ENCODE results near the gene BOD1.

The BOD1 gene

DNA sequence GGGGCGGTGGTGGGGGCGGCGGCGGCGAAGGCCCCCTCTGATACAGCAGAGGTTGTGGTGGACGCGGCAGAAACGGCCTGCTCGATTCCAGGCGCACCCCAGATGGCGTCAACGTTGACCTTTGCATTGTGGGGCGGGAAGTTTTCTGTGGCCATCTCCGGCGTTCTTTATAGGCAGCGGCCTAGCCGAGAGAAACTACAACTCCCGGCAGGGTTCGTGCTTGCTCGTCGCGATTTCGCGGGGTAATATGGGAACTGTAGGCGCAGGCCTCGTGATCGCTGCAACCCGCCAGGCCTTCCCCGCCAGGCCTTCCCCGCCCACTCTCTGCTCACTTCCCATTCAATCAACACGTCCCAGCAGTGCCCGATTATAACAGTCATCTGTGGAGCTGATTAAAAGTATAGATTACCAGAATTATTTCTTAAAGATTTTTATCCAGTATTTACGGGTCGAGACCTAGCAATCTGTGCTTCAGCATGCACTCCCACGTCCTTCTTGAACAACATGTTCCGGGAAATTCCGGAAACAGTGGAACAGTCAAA lies at the start of gene BOD1:
TSS of gene BOD1 (minus strand) at position 74 of the 542 bp plus-strand sequence. CDS start 214 bp downstream, outside the sequence.
- peak; percentile 91 for DNase-seq

DNA sequence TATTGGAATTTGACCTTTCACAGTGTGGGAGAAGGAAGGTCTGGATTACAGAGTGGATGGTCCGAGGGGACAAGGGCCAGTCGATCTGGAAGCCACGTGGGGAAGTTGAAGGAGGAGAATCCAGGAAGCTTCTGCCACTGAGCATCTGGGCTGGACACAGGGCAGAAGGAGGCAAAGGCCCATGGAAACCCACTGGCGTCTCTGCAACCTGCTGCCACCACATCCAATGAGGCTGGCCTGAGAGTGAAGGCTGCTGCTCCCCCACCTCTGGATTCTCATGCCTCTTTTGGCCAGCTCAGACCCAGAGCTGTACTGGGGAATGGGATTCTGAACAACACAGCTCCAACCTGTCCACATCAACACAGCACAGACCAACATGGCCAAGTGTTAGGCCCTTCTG lies 48.9 kb upstream of the BOD1 start:
- DNase-seq = no peak

DNA sequence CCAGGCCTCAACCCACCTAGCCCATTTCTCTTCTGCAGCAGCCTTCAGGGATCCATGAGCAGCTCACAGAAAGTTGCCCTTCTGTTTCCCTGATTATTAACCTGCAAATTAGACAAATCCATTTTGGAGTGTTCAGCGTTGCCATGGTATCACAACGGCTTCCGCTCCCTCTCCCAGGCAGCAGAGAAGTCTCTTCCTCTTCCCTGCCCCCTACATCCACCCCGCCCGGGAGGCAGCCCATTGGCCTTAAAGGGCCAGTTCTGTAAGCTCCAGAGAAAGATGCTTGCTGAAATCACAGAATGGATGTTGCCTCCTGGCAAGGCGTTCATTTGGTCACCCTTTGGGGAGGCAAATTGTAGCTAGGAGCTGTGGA lies 47.7 kb upstream of the BOD1 start:
- DNase-seq = no peak

DNA sequence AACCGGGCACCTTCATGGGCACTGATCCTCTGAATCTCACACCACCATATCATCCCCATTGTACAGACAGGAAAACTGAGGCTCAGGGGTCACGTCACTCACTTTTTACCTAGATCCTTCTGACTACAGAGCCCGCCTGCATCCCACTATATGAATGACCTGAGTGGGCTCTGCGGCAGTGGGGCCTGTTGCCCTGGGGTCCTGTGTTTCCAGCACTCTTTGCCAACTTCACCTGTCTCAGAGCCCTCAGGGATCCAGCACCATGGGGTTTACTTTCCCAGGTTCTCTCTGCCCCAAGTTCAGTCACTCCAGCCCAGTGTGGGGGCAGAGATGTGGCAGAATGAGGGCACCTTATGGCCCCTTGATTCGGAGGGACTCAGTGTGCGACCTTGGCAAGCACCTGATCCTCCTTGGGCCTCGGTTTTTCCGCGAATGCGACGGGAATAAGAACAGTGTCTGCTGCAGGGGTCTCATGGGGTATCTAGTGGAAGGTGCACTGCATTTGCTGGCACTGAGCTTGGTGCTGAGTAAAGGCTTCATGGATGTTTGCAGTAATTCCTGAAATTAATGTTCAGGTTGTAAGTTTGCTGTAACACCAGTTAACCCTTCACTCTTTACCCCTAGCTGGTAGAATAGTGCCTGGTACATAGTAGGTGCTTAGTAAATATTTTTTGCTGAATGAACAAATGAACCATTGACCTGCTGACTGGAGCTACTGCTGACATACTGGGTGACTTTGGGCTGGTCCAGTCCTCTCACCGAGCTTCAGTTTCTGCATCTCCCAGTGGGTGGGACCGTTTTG lies 47.1 kb upstream of the BOD1 start:
- DNase-seq = no peak

DNA sequence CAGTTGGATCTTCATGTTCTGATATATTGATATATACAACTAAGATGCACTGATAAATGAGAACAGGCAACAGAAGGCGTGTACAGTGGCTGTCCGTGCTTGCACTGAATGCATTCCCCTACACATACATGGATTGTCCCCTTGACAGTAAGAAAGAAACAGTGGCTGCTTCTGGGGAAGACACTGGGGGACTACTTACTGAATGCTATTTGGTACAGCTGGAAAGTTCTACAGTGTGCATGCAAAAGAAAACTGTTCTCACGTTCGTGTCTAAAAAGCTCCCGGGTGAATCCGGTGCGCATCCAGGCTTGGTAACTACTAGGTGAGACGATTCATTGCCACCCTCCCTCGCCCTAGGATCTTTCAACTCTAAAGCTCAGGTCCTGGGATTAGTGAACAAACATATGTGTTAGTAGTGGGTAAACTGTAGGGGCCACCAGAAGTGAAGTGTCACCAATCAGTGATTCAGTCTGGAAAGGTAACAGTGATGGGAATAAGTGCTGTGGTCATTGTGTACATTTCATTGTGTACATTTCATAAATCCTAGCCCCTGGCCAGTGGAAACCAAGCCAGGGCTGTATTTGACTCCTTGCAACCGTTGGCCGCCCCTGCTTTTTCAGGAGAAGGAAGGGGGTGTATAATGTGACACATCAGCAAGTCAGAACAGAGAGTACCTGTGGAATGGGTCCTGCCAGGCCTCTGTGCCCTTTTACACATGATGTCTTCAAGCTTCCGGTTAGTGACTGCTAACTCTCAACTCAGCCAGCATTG lies 46.3 kb upstream of the BOD1 start:
- DNase-seq = no peak

DNA sequence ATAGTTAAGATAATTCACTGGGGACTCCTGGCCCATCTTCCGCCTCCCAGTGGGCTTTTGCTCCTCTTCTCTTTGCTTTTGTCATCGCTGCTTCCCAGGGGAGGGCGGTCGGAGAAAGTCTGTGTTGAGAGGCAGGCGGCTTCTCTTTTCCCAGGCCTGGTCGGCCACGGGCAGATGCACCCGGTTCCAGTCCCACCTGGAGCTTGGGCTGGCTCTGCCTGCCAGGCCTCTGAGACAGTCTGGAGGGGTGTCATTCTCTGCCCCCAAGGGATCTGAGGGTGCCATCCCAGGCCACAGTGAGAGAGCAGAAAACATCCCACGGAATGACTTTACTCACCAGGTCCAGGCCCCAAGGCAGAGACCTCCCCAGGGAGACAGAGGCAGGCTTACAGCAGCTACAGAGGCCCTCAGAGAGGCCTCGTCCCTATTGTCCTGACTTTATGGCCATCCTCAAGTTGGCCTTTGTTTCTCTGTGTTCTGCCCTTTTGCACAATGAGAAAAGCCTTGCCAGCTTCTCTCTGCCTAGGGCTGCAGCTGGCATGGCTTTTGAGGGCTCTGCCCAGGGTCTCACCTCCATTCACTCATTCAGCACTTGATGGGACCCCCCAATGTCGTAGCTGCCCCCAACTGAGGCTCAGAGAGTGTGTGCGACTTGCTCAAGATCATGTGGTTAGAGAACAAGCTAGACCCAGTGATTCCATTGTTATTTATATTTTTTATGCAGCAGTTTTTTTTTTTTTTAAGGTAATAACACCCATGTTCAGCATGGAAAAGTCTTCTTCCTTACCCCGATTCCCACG lies 44.2 kb upstream of the BOD1 start:
- DNase-seq = no peak

DNA sequence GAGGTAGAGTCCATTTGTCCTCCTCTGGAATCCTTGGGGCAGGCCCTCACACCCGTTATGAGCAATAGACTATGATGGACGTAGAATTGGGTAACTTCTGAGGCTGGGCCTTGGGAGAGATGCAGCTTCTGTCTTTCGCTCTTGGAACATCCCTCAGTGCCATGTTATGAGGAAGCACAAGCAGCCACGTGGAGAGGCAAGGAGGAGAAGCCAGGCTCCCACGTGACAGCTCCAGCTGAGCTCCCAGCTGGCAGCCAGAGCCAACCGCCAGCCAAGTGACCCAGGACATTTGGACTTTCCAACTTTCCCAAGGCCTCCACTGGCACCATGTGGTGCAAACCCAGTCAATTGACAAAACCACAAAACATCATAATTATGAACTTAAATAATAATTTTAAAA lies 43.0 kb upstream of the BOD1 start:
- DNase-seq = no peak

DNA sequence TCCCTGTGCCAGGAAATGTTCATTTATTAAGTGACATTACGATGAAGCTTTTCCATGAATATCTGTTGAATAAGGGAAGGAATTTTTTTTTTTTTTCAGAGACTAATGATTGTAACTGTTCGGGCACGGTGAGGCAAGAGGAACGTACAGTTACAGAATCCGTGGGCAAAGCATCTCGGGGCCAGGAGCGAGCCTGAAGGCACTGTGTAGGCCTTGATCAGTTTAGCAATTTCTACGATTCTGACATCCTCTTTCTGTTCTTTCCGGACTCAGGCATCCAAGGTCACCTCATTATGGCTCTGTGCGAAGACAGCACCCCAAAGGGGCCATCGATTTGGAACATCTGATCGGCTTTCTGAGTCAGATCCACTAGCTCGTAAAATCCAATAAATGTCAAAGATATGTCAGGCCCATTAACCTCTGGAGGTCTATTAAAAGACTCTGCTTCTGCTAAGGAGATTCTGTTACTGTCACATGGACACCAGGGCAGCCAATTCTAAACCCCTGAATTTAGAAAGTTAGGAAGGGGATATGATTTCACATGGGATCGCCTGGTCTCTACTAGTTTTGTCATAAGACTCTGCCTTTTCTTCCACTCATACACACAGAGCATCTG lies 41.4 kb upstream of the BOD1 start:
- no peak for DNase-seq

DNA sequence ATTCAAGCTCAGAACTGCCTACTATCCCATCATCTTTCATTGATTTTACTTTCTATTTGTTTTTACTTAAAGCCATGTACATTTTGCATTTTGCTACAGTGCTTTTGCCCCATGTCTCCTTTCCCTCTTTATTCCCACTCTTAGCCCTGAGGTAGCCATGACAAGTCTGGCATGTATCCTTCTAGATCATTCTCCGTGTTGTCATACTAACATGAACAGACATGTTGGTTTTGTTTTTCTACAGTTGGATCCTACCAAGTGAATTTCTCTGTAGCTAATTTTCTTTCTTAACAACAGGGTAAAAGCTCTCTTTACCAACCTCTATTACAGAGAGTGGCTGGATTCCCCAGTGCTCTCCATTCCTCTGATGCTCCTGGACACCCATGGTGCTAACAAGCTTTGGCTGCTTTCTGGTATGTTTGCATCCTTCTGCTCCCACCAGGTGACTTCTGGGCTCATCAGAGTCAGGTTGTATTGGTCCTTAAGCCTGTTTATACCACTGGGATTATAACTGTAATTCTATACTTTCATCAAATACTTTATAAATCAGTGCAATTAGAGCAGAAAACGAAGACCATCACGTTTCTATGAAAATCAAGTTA lies 38.8 kb upstream of the BOD1 start:
- no peak for DNase-seq

DNA sequence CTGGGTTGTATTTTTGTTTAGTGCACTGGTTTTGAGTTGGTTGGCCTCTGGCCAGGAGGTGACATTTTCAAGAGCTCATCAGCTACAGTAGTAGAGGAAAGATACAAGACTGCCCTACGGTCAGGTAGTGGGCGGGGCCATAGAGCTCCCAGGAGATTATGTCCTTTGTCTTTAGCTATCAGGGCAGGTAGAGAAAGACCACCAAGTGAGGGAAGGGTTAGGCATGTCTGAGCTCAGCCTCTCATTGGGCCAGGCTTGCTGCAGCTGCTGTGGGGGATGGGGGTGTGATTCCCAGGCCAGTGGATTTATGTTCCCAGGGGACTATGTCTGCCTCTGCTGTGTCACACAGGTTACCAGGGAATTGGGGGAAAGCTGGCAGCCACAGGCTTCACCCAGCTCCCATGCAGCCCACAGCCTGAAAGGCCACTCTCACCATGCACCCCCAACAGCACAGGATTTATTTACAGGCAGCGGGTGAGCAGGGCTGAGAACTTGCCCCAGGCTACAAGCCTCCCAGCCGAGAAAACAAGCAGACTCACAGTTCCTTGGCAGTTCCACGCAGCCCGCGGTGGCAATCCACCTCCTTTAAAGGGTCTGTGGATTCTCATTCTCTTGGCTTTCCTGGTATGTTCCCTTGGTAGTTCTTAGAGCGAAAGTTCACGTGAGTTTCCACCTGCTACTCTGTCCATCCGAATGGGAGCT lies 37.5 kb upstream of the BOD1 start:
- DNase-seq = no peak

DNA sequence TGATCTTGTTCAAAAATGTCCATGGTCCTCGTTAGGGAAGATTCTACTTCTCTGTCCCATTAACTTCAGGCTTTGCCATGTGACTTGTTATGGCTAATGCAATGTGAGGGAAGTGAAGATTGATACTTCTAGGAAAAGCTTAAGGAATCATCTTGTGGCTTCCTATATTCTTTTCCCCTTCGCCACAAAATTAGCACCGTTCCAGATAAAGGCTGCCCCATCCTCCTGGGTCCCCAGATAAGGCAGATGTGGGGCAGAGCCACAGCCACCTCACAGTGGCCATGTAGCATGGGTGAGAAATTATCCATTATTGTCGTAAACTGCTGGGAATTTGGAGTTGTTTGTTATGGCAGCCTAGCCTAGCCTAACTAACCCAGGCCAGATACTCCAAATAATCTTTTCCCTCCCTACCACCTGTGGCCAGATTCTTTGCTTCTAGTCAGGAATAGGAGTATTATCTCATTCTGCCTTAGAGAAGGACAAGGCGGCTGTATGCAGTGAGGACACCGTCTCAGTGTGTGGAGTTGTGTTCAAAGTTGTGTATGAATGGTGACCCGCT lies 31.9 kb upstream of the BOD1 start:
- DNase-seq = no peak

DNA sequence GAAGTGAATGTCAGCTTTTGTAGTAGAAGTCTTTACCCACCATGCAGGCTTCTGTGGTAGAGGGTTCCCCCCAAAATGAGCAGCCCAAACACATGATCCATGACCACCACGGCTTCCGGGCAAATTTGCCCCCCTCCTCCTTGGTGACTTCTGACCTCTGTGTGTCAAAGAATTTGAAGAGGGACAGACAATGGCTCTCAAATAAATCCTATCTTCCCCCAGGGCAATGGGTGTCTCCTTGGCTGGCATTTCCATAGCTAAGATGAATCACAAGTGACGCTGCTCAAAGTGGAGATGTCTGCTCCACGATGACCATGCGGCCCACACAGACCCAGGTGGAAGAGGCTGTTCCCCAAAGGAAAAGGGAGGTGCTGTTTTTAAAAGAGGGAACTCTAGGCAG lies 30.2 kb upstream of the BOD1 start:
- DNase-seq = no peak

DNA sequence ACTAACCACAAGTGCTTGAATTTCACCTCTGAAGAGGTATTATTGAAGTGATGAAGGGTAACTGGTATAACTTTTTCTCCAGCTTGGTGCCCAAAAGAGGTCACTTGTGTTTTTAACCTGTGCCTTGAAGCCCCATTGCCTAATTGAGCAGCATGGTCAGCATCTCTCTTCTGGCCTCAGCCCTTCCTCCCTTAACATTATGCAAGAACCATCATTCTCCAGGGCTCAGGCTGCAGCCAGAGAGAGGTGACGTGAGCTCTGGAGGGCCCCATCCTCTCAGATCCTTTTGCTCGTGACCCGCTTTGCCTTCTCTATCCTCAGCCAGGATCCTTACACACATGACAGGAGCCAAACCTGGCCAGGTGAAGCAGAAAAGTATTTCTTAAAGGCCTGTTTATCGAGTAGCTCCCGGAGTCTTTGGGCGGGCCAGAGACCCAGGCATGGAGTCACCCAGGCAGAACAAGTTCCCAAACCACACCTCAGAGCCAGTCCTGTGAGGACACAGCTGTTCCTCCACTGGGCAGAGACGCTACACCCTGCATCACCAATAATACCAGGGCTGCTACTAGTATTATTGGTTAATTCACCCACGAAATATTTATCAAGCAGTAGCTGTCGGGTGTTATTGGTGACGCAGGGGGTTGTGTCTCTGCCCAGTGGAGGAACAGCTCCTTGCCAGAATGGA lies 29.6 kb upstream of the BOD1 start:
- no peak for DNase-seq

DNA sequence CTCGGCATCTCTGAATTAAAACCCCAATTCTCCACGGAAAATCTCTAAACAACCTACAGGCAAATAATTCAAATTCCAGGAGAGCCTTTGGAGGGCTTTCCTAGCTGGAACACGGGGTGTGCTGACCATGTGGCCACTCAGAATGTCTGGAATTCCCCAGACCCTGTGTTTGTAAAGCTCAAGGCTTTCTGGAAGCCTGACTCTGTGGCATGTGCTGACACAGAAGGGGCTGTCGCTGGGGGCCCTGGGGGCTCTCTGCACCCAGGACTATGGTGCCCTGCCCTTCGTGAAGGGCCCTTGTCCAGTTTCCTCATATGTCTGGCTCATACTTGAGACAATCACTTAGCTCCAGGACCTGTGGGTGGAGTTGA lies 29.0 kb upstream of the BOD1 start:
- DNase-seq = no peak

DNA sequence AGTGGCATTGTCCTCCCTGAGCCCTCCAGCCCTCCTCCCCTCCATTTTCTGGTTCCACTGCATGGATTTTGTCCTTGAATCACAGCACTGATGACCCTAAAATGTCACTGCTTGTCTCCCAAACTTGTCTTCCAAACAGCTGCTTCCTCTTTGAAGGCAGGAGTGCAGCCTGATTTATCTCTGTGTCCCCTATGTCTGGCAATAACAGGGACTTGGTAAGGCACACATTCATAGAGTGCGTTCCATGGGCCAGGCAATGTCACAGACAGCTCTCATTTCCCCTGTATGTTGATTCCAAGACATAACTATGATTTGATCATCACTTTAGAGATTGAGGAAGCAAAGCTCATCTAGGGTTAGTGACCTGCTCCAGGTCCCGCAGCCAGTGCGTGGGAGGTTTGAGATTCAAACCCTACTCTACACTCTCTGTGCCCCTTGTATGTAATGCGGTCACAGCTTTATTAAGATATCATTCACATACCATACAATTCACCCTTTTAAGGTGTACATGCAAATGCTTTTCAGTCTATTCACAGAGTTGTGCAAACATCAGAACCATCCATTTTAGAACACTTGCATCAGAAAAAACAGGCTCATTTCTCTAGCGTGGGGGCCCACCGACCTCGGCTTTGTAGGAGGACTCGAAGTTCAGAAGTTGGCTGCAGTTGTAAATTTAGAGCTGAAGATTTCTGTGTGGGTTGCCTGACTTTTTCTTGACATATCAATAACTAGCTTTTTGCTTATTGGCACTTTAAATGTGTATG lies 28.4 kb upstream of the BOD1 start:
- no peak for DNase-seq

DNA sequence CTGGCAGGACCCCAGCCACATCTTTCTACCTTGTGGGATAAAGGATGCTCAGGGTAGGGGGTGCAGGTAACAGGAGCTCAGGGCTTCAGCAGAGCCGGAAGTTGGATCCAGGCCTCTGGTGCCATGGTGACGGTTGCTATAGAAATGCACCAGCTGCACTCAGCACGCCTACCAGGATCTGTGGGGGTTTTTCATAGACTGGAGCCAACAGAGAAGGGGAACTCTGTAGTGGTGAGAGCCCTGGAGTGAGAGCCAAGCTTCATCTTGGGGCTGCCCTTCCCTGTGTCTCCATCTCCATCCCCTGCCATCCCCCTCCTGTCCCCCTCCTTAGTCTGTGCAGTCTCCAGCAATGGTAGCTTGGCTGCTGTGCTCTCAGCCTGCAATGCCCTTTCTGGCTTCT lies 27.5 kb upstream of the BOD1 start:
- no peak for DNase-seq

DNA sequence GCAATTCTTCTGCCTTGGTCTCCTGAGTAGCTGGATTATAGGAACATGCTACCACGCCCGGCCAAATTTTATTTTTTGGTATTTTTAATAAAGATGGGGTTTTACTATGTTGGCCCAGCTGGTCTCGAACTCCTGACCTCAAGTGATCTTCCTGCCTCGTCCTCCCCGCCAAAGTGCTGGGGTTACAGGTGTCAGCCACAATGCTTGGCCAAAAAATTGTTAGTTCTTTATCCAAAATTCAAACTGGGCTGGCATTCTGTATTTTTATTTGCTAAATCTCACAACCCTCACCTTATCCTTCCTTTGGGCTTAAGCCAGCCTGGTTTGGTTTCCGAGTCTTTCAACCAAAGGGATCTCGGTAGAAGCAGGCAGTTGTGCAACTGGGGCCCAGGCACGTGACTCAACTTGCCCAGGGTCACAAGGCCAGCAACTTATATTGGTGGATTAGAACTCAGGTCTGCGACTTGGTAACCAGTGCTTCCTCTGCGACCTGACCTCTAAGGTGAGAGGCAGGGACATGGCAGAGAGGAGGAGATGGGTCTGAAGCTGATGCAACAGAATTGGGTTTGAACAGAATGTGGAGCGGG lies 26.5 kb upstream of the BOD1 start:
- no peak for DNase-seq

DNA sequence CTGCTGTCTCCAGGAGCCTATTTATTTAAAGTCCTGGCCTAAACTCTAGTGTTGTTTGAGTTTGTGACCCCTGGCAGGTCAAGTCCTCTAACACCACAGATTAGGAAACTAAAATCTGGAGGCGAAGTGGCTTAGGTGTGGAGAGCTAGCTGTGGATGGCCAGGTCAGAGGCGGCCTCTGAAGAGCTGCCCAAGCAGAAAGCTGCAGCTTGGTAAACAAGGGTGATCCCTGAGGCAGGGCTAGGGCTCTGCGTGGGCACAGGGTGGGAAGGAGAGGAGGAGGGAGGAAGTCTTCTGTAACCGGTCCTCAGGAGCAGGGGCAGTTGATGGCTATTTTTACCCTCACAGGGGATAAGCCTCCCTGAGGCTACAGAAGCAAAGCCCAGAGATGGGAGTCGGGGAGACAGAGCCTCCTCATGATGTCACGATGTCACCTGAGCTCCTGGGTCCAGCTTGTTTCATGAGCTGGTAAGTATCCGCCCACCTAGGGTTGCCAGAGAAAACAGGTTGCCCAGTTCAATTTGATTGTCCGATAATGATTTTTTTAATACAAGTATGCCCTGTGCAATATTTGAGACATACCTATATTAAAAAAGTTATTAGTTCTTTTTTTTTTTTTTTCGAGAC lies 25.9 kb upstream of the BOD1 start:
- DNase-seq = no peak

DNA sequence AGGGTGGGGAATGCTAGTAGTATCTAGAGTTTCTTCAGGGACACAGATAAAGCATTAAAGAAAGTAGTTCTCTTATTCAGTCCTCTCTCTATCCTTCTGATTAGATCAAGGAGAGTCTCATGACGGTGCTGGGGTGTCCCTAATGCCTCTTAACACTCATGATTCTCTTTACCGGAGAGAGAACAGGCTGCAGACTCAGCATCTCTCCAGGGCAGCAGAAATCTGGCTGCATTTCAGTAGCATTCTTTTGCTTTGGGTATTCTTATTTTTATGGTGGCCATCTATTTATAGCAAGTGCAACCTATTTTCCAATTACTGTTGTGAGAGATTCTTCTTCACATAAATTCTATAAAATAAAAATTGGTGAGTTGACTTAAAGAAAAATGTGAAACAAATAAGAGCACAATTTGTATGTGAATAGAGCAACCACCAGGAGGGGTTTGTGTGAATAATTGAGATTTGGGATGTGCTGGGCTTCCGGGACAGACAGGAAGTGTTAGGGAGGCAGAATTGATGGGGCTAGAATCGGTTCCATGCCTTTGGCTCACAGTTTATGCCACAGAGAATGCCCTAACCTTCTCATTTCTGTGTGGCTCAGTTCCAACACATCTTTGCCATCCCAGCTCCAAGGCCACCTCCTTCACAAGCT lies 23.8 kb upstream of the BOD1 start:
- no peak for DNase-seq

Data from T1000 (cell line).